Stimulated activated CD4-positive, alpha-beta T cell treated with anti-CD3 and anti-CD28 coated beads, Interleukin-15, amount 100 ng/mL, for 1 hour (primary cell): ENCODE data around the gene SH3BGRL2.
"Not testable (repeated sequence)": the region's sequence is repeated elsewhere in the genome, so short reads cannot be mapped to it uniquely, and the experiment has no call there.

Experiments used
- DNase-seq, 2 donors: peaks; one replicate each; pipeline ENCODE4 v3.0.0-alpha.2; 2020; ENCODE audit warnings: low read depth in 1 of 2, low spot score in 1 of 2

The SH3BGRL2 gene

DNA sequence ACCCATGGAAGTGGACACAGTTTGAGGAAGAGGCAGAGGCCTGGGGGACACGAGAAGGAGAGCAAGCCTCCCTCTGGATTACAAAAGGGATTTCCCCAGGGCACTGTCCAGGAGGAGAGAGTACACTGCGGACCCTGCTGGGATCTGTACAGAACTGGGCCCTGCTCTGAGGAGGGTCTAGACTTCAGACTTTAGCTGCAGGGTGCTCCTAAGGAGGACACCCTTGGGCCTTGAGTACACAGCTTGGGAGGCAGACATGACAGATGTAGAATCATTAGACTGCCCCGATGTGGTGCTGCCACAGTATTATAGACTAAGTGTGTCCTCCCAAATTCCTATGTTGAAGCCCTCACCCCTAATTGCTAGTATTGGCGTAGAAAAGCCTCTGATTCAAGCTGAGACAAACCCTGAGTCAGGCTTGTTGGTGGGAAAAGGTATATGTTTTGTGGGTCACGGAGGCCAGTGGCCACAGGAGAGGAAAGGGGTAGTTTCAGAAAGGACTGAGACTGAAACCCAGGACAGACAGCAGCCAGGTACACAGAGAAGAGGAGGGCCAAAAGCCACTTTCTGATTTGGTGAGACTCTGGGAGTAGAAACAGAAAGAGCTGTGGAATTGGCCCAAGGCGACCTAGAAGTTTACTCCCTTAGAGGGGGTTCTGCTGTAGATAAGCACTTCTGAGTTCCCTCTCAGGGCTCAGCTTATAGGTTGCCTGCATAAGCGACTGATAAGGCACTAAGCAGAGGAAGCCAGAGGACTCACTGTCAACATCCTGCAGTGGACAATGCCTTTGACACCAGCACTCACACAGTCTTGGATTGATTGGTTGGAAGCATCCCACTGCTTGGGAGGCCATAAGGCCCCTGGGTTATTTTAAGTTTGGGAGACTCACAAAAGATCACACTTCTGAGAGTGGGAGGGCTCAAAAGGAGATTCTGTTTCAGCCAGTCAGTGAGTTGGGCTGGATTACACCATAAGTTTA lies 16.5 kb upstream of the SH3BGRL2 start:
- DNase-seq, result no peak

DNA sequence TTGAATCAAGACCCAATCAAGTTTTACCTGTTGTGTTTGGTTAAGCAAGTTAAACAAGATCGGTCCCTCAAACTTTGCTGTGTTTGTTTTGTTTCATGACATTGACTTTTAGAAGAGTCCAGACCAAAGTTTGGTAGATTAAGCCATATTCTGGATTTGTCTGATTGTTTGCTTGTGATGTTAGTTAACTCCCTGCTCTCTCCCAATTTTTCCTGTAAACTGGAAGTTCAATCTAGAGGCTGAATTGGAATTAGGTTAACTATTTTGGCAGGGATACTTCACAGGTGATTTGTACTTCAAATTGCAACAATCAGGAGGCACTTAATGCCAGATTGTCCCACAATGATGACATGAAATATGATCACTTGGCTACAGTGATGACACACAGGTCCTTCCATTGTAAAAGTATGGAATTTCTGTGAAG lies 13.6 kb upstream of the SH3BGRL2 start:
- no peak for DNase-seq

DNA sequence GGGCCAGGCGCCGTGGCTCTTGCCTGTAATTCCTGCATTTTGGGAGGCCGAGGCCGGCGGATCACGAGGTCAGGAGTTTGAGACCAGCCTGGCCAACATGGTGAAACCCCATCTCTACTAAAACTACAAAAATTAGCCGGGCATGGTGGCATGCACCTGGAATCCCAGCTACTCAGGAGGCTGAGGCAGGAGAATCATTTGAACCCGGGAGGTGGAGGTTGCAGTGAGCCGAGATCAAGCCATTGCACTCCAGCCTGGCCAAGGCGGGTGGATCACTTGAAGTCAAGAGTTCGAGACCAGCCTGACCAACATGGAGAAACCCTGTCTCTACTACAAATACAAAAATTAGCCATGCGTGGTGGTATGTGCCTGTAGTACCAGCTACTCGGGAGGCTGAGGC lies 12.7 kb upstream of the SH3BGRL2 start:
- DNase-seq, result not testable (repeated sequence)

DNA sequence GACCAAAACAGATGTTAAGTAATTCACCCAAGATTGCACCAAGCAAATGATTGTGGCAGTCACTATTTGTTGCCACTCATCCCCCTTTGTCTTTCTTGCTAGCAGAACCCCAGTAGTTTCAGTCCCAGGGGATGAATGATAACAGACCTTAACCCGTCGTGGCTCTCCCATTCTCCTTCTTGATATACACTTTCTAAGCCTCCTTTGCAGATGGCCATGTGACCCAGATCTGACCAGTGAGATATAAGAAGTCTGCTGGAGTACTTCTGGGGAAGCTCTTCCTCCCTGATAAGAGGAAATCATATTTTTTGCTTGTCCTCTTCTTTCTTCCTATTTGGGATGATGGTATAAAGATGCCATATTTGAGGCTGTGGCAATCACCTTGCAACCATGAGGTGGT lies 9.6 kb upstream of the SH3BGRL2 start:
- no peak for DNase-seq

DNA sequence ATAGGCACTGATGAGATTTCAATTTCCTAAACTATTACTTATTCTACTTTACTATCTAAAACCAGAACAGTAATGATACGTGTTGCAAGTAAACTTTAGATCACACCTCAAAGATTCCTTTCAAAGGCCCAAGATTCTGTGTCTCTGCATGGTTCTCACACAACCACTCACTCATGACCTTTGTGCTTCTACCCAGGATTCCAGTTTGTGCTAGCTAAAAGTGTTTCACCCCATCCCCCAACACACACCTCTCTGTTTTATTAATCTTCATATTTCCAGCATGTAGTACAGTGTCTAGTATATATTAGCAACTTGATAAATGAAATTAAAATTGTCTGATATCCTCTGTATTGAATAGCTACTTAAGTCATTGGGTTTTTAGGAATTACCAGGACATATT lies 8.8 kb upstream of the SH3BGRL2 start:
- no peak for DNase-seq

DNA sequence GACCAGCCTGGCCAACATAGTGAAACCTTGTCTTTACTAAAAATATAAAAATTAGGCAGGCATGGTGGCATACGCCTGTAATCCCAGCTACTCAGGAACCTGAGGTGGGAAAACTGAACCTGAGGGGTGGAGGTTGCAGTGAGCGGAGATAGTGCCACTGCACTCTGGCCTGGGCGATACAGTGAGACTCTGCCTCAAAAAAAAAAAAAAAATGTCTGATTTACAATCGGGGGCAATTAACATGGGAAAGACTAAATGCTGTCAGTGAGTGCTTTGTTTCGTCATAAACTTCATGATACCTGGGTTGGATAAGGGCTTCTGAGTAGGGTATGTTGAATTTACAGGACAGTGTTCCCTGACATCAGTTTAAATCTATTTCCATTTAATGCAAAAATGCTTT lies 8.0 kb upstream of the SH3BGRL2 start:
- DNase-seq, result no peak

DNA sequence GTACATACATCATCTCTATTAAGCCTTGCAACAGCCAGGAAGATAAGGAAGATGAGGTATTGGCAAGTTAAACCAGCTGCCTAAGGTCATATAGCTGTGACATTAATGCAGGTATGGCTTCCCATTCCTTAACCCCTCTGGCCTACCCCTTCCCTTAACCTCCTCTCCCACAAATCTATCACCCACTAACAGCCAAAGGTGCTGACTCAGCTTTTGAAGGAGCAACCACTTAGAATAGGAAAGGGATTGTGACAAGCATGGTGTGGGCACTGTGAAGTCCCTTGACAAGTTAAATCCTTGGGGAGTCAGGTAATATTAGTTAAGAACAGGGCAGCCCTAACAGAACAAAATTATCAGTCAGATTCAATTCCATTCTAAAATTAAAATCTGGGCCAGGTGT lies 5.4 kb upstream of the SH3BGRL2 start:
- no peak for DNase-seq

DNA sequence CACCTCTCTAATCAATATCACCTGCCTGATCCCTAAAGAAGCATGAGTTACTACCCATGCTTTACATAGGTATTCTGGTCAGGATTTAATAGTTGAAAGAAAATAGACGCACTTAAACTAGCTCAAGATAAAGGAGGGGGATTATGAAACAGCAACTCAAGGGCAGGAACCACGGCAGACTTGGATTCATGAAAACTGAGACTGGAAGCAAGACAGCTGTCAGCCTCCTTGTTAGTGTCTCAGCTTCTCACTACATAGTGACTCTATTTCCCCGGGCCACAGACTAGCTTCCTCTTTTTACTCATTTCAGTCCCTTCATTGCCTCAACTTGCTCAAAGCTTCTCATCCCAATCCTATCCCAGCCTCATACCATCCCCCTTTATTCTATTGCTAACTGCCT lies 4.3 kb upstream of the SH3BGRL2 start:
- no peak for DNase-seq

DNA sequence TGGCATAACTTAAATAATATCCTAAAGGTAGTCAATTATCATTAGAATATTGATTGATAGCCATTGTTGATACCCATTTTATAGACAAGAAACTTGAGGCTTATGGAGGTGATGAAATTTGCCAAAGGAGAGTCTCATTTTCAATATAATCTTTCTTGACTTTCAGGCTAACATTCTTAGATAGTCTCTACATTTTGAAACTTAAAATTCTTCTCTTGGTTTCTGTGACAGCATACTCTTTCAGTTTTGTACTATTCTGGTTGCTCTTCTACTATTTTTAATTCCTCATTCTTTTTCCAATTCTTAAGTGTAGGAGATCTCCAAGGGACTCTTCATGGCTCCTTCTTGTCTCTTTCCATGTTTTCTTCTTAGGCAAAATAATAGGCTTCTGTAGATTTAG lies 3.7 kb upstream of the SH3BGRL2 start:
- DNase-seq, result no peak

DNA sequence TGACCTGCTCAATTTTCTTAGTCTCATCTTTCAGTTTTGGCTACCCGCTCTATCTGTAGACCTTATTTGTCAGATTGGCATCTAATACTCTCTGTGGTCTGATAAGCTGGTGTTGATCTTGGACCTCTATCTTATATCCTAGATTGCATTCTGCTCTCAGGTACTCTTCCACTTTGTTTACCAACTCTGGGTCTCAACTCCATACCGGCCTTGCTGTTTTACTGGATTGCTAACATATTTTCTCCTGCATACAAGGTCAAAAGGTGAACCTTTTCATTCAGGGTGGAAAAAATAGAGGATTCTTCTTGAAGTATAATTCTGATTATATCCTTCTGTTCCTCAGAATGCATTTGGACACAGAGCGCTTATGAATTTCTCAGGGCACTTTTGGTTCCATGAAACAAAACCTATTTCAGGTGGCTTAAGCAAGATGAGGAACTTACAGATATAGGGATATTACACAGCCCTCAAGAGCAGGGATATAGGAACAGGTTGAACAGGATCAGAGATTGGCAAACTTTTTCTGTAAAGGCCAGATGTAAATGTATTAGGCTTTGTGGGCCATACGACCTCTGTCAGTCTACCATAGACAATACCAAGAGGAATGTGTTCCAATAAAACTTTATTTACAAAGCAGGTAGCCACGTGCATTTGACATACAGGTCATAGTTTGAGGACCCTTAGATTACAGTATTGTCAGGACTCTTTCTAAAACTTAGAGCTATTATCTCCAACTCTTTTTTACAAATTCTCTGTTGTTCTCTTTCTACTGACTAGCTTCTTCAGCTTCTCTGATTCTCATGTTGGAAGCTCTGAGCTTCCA lies 2.5 kb upstream of the SH3BGRL2 start:
- no peak for DNase-seq

DNA sequence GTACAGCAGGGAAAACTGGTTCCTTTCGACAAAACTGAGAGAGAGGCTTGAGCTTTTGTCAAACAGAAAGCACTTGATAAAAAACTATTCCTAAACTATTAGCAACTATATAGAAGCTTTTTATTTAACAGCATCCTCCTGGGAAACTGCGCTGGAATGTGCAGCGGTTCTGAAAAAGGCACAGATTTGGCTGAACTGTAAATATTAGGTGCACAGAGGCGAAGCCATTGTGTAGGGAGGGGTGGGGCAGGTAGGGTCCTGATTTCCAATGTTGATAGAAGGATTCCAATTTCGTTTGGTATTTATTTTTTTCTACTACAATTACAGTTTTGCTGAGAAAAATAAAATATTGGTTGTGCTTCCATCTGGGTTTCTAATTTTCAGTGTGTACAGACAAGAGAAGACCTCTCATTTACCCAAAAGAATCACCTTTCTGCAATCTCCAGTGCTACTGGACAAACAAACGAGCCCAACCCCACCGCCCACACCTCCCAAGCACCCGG lies 698 bp upstream of the SH3BGRL2 start:
- no peak for DNase-seq

DNA sequence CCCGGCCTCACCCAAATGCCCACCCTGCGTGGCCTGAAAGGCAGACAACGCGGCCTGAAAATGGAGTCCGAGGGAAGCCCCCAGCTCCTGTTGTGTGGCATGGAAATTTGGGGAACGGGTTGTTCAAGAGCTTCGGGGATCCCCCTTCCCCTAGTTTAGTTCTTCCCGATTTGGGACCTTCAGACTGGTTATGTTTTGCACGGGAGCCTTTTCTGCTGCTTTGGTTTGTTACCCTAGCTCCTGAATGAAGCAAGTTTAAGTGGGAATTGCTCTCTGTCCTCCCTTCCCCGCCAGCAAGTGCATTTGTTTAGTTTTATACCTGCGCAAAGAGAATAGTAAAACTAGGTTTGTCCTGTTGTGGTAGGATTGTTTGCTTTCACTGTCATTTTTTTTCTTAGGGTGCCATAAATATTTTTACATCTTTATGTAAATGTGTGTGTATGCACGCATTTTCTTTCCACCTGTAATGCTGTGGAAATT lies 604 bp downstream of the SH3BGRL2 start:
- DNase-seq, result no peak

DNA sequence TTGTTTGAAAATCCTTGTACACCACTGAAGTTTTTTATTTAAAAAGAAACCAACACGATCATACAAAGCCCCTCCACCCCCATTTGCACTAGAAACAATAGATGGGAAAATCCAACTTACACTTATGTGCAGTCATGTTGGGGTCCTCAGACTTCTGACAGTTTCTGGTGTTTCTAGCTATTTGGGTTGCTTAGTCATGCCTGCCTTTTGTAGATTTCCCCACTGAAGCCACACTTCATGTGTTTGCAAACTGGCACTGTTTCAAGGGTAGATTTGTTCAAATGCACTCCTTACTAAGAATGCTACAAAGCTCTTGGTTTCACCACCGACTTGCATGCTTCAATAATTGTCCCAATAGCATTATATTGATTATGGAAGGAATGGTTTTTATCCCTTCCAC lies 1.5 kb downstream of the SH3BGRL2 start:
- DNase-seq, result no peak

DNA sequence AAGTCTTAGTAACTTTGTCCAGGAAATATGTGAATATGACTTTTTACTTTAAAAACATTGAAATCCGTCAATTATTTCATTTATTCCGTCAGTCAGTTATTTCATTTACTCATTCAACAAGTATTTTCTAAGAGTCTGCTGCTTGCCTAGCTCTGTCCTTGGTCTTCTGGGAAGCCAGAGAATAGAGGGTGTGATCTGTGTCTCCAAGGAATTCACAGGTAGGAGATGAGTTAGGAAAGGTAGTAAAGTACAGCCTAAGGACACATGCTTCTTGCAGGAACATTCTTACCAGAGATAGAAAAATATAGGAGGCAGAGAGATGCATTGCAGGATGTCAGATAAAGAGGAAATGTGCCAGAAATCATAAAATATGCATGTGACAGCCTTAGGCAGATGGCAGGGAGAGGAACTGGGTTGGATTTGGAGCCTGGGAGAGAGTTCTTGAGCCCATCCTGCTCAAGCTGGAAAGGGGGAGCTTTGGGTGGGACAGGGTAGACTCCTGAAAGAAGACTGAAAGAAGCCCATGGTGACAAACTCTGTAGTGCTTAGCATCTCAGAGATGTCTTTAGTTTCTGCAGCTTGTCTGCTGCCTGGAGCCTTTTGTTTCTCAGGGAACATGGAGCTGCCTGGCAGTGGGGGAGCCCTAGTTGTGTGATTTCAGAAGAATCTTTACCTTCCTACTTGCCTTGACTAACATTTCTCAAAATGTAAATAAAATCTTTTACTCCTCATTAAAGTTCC lies 3.5 kb downstream of the SH3BGRL2 start:
- no peak for DNase-seq

DNA sequence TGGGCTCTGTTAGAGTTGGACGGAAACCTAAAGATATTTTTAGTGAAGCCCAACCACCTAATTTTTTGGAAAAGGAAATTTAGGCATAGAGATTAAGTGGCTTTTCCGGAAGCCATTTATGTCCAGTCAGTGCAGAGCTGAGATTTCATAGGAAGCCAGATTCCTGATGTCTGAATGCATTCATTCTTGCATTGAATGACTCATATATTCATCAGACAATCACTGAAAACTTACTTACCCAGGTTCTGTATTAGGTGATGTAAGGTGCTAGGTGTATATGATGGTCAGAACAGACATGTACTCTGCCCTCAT lies 4.1 kb downstream of the SH3BGRL2 start:
- DNase-seq, result no peak

DNA sequence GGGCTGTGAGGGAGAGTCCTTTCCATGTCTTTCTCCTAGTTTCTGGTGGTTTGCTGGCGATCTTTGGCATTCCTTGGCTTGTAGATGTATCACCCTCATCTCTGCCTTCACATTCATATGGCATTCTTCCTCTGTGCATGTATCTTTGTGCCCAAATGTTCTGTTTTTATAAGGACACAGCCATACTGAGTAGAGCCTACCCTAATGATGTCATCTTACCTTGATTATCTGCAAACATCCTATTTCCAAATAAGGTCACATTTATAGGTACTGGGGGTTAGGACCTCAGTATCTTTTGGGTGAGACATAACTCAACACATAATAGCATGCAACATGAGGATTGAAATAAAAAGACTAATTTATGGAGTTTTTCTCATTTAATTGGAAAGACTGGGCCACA lies 5.5 kb downstream of the SH3BGRL2 start:
- DNase-seq, result no peak

DNA sequence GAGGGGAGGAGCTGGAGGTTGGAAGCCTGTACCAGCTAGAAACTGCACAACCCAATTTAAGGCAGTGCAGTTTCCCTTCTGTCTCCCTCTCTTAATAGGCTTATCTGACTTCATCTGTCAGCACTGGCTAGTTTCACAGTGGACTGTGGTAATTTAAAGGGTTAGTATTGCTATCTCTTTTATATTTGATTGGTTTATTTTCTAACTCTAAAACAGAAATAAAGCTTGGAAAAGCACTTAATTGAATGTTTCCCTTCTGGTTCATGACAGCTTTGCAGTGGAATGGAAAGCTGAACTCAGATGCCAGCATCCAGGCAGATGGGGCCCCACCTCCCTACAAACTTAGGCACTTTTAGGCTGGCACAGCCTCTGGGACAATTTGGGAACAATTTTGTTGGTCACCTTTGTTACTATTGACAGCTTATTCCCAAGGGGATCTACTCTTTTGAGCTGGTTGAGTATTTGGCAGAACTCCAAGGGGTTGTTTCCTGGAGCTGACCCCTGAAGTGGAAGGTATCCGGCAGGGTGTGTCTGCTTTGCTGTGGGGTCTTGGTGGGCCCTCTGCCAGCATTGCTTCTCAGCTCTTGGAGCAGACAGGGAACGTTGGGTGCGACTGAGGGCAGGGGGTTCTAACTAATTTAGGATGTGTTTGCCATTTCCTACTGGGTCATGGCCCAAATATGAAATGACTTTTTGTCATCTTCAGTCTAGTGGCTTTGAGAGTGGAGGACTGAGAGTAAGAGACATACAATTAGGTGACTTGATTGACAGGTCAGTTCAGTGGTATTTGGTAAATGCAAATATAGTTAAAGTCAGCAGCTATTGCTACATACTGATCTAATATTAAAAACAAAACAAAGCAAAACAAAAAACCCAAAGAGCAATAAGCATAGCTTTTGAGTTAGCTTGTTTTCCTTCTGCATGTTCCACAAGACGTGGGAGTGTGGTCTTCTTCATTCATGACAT lies 9.3 kb downstream of the SH3BGRL2 start:
- DNase-seq, result no peak

DNA sequence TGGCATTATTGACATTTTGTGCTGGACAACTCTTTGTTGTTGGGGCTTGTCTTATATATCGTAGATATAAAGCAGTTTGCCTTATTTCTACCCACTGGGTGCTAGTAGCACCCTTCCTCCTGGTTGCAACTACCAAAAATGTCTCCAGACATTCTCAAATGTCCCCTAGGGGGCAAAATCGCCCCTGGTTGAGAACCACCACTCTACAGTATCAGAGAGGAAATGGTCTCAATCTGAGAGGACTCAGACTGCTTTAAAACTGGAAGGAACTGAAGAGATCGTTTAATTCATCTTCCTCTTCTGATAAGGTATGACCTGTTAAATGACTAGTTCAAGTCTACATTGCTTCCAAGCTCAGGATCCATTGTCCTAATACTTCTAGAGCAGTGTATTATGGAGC lies 14.9 kb downstream of the SH3BGRL2 start:
- DNase-seq, result no peak

DNA sequence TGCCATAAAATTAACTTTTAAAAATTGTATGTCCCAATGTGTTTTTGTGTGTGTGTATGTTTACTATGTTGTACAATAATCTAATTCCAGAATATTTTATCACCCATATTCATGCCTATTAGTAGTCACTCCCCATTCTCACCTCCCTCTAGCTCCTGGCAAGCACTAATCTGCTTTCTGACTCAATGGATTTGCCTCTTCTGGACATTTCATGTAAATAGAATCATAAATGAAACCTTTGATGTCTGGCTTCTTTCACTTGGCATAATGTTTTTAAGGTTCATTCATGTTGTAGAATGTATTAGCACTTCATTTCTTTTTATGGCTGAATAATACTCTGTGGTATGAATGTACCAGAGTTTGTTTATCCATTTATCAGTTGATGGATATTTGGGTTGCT lies 15.4 kb downstream of the SH3BGRL2 start:
- DNase-seq, result no peak

DNA sequence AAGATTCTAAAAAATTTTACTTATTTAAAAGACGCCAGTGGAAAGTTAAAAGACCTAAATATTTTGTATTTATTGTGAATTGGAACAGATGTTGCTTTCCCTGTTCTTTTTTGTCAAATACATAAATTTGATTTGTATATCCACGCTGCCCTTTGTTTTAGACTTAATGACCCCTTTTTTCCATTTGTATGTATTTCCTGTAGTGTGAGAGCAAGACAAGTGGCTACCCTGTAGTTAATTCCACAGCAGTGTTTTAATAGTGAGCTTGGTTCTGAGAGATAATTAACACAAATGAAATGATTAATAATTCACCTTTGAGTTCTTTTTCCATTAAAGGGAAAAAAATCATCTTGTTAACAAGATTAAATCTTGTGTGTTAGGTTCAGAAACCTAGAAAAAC lies 16.6 kb downstream of the SH3BGRL2 start:
- no peak for DNase-seq
